Nephron (organoid): Measurements from ENCODE around the gene LRRC8B.
"Not testable (repeated sequence)": the region's sequence is repeated elsewhere in the genome, so short reads cannot be mapped to it uniquely, and the experiment has no call there.

Experiments used
- H3K27ac Mint-ChIP-seq, 3 experiments: 2 replicates each; pipeline ENCODE4 v1.8.0; 2020; ENCODE audit warnings: mixed read lengths in 3 of 3, mild to moderate bottlenecking in 2 of 3, moderate library complexity in 1 of 3
- H3K27me3 Mint-ChIP-seq: 2 replicates; pipeline ENCODE4 v1.8.0; 2021; ENCODE audit warnings: low read depth, mild to moderate bottlenecking, moderate library complexity, mixed read lengths
- H3K36me3 Mint-ChIP-seq: 2 replicates; pipeline ENCODE4 v1.8.0; 2020; ENCODE audit warnings: low read depth, mixed read lengths
- H3K4me1 Mint-ChIP-seq: 2 replicates; pipeline ENCODE4 v1.8.0; 2020; ENCODE audit warnings: mixed read lengths
- H3K4me3 Mint-ChIP-seq, 3 experiments: 2 replicates each; pipeline ENCODE4 v1.8.0; 2020; ENCODE audit warnings: mild to moderate bottlenecking in 3 of 3, mixed read lengths in 3 of 3, moderate library complexity in 2 of 3
- H3K9me3 Mint-ChIP-seq: 2 replicates; pipeline ENCODE4 v1.8.0; 2020; ENCODE audit warnings: mixed read lengths
- TF ChIP-seq, protein P1 (sequence below), 3 experiments: fragments of 200-600 bp; sonication (generic); IDR thresholded peaks; one replicate each; pipeline ENCODE4 v1.5.0; 2021; ENCODE audit warnings: antibody characterized with exemption in 3 of 3; ENCODE audit not compliant: unreplicated experiment in 3 of 3

The LRRC8B gene

DNA sequence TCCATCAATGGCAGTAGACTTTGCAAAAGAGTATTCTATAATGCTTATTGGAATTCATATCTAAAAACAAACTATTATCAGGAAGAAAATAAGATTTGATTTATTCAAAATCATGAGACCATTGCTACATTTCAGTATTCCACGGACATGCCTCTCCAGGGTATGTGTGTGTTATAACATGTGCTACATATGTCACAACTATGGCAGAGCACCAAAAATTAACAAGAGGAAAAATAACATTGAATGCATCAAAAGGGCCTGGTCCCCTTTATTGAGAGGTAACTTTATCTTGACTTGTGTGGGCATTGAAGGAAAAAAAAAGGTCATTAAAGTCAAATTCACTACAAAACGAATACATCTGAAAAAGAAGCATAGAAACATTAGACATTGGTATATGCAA lies 22.6 kb upstream of the LRRC8B start:
- no peaks in the 10 kb centered on the region for H3K36me3 Mint-ChIP-seq
- H3K9me3 Mint-ChIP-seq, result no peaks in the 10 kb centered on the region
- TF ChIP-seq, protein P1, sequence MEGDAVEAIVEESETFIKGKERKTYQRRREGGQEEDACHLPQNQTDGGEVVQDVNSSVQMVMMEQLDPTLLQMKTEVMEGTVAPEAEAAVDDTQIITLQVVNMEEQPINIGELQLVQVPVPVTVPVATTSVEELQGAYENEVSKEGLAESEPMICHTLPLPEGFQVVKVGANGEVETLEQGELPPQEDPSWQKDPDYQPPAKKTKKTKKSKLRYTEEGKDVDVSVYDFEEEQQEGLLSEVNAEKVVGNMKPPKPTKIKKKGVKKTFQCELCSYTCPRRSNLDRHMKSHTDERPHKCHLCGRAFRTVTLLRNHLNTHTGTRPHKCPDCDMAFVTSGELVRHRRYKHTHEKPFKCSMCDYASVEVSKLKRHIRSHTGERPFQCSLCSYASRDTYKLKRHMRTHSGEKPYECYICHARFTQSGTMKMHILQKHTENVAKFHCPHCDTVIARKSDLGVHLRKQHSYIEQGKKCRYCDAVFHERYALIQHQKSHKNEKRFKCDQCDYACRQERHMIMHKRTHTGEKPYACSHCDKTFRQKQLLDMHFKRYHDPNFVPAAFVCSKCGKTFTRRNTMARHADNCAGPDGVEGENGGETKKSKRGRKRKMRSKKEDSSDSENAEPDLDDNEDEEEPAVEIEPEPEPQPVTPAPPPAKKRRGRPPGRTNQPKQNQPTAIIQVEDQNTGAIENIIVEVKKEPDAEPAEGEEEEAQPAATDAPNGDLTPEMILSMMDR (IDR thresholded peaks at IDR 0.05; ENCODE audit: unreplicated experiment in 3 of 3), result no peak
- no peaks in the 10 kb centered on the region for H3K4me1 Mint-ChIP-seq
- no peak overlapping the region for H3K4me3 Mint-ChIP-seq
- no peak overlapping the region for H3K27ac Mint-ChIP-seq
- H3K27me3 Mint-ChIP-seq, result no peaks in the 10 kb centered on the region

DNA sequence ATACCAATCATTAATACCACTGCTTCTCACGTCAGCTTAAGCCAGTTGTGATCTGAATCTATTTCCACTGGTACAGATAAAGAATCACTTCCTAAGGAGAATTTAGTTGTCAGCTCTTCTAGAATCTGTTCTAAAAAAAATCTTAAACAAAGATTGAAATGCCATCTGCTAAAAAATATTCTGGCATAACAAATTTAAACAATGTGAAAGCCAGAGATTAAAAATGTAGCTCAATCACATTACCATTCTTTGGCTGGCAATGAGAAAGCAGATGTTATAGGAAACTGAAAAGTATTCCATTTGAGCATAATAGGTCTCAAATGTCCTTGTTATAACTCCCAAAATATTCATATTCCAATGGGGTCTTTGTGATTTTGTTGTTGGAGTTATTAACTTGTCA lies 21.7 kb upstream of the LRRC8B start:
- no peak overlapping the region for H3K4me3 Mint-ChIP-seq
- TF ChIP-seq, protein P1 (IDR thresholded peaks at IDR 0.05; ENCODE audit: unreplicated experiment in 3 of 3), result no peak
- H3K27ac Mint-ChIP-seq, result no peak overlapping the region
- peaks cover 2% of the 10 kb centered on the region for H3K9me3 Mint-ChIP-seq
- H3K27me3 Mint-ChIP-seq, result no peaks in the 10 kb centered on the region
- no peaks in the 10 kb centered on the region for H3K36me3 Mint-ChIP-seq
- no peaks in the 10 kb centered on the region for H3K4me1 Mint-ChIP-seq

GRCh38 chr1:89503690-89504089 lies 20.9 kb upstream of the LRRC8B start:
- Mint-ChIP-seq H3K27ac (no peak overlapping the region), H3K9me3 (peaks cover 8% of the 10 kb centered on the region), H3K27me3 (no peaks in the 10 kb centered on the region), H3K36me3 (no peaks in the 10 kb centered on the region), H3K4me1 (no peaks in the 10 kb centered on the region), H3K4me3 (no peak overlapping the region)
- TF ChIP-seq, protein P1 (IDR thresholded peaks at IDR 0.05; ENCODE audit: unreplicated experiment in 3 of 3), result no peak

- H3K4me1 Mint-ChIP-seq, H3K4me3 Mint-ChIP-seq, H3K27me3 Mint-ChIP-seq, H3K27ac Mint-ChIP-seq, H3K9me3 Mint-ChIP-seq, H3K36me3 Mint-ChIP-seq: not testable (repeated sequence)
Observed at GRCh38 chr1:89510061-89510460, 14.6 kb upstream of the LRRC8B start.

- H3K36me3 Mint-ChIP-seq, result no peaks in the 10 kb centered on the region
- TF ChIP-seq, protein P1 (IDR thresholded peaks at IDR 0.05; ENCODE audit: unreplicated experiment in 3 of 3), result no peak
- H3K27me3 Mint-ChIP-seq, result peaks cover 7% of the 10 kb centered on the region
- no peak overlapping the region for H3K27ac Mint-ChIP-seq
- H3K9me3 Mint-ChIP-seq, result peaks cover 3% of the 10 kb centered on the region
- no peaks in the 10 kb centered on the region for H3K4me1 Mint-ChIP-seq
- H3K4me3 Mint-ChIP-seq, result no peak overlapping the region
Observed at GRCh38 chr1:89512996-89513720, 11.5 kb upstream of the LRRC8B start.

DNA sequence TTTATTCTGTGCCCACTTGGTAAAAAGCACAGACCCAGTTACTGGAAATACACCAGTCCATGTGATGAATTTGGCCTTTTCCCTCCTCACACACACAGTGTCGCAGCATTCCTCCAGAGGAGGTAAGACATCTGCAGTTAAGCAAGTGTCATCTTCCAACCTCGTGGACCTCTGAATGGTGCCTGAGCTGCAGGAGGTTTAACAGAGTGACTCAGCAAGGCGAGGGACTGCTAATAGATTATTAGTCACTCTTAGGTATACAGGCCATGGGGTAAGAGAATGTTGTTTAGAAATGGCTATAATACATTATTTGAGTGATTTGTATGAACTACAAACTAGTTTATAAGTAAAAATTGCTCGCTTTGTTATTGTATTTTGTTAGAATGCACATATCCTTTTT lies 8.6 kb upstream of the LRRC8B start:
- no peak overlapping the region for H3K27ac Mint-ChIP-seq
- no peak overlapping the region for H3K4me3 Mint-ChIP-seq
- H3K4me1 Mint-ChIP-seq, result no peaks in the 10 kb centered on the region
- H3K27me3 Mint-ChIP-seq, result peaks cover 10% of the 10 kb centered on the region
- TF ChIP-seq, protein P1 (IDR thresholded peaks at IDR 0.05; ENCODE audit: unreplicated experiment in 3 of 3), result no peak
- H3K9me3 Mint-ChIP-seq, result no peaks in the 10 kb centered on the region
- no peaks in the 10 kb centered on the region for H3K36me3 Mint-ChIP-seq
